Myocyte (in vitro differentiated cells): ENCODE data around the gene NSUN5. TPM values are rescaled to one million over a fixed set of nuclear protein-coding genes. Genes with fewer than 3 reads are reported as not detected.
"Not testable (repeated sequence)": the region's sequence is repeated elsewhere in the genome, so short reads cannot be mapped to it uniquely, and the experiment has no call there.

Experiments
- DNase-seq: peaks from one replicate; pipeline ENCODE4 v3.0.0-alpha.2; 2012; ENCODE audit warnings: low read depth
- total RNA-seq: library from RNA; depleted of rRNA; stranded (reverse); fragments of >200 nt; gene quantifications from 2 replicates; pipeline ENCODE4 v1.2.3, GENCODE V29; 2014

NSUN5 gene
- total RNA-seq, 1 donor from 2014 or later = 36.5 TPM

DNA sequence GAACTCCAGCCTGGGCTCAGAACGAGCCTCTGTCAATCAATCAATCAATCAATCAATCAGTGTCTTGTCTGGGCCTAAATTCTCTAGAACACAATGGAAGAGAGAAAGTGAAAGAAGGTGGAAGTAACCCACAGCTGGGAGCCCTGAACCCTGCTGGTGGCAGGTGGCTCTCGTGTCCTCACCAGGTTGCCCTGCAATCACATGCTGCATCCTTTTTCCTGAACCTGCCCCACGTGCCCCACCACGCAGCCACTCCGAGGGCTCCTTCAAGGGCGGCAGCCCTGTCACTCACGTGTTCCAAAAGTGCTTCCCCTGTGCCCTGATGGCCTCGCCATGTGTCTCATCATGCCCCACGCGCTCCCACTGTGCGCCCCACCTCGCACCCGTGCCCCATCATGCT is 18.8 kb upstream of the NSUN5 start:
- DNase-seq = not testable (repeated sequence)

DNA sequence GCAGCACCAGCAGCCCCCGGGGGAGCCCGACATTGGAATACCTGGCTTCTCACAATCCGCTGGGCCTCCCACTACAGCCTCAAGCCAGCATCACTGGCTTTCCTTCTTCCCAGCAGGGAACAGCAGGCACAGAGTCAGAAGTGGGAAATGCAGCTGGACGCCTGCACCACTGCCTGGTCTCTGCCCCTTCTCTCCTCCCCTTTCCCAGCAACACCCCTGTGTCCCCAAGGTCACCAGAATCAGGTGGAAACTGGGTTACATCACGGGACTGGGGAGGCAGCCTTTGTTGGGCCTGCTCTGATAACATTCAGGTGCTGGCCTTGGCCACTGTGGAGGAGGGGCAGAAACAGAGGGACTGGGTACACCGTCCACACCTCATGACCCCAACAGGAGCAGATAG is 16.8 kb upstream of the NSUN5 start:
- DNase-seq = not testable (repeated sequence)

DNA sequence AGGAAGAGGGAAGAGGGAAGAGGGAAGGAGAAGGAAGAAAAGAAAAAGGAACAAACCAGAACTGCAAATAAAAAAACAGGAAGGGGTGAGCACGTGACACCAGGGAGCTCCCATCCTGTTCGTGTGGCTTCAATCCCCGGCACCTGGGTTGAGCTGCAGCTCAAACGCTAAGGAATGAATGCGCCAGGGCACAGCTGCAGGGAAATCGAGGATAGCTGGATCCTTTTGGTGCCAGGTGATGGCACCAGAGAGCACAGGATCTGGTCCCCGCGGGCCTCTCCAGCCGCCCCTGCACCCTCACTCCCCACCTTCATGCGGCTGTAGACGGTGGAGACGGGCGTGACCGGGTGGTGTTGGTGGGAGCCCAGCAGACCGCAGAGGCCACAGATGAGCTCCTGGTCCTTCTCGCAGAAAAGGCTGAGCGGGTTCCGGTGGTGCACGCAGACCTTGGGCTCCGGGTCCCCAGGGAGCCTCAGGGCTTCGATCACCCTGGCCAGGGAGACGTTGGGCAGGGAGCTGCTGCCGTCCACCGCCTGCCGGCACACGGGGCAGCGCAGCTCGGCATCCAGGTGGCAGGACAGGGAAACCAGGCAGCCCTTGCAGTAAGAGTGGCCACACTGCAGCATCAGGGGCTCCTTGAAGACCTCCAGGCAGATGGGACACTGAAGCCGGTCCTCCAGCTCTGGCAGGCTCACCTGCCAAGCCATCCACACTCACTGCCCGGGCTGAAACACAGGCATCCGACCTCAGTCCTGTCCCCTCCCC is 15.6 kb upstream of the NSUN5 start:
- peak; percentile 81 for DNase-seq

DNA sequence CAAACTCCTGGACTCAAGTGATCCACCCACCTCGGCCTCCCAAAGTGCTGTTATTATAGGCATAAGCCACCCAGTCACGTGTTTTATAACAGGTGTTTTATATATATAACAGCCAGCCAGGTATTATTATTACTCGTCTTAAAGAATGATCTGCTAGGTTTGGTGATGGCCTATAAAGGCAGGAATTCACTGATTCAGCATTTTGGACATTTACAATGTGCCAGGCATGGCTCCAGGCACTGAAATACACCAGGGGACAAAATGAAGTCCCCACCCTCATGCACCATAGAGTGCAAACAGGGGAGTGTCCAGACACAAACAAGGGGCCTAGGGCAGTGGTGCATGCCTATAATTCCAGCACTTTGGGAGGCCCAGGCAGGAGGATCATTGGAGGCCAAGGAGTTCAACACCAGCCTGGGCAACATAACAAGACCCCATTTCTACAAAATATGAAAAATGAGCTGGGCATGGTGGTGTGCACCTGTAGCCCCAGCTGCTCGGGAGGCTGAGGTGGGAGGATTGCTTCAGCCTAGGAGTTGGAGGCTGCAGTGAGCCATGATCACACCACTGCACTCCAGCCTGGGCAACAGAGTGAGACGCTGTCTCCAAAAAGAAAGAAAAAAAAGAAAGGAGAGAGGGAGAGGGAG is 14.9 kb upstream of the NSUN5 start:
- DNase-seq = not testable (repeated sequence)

DNA sequence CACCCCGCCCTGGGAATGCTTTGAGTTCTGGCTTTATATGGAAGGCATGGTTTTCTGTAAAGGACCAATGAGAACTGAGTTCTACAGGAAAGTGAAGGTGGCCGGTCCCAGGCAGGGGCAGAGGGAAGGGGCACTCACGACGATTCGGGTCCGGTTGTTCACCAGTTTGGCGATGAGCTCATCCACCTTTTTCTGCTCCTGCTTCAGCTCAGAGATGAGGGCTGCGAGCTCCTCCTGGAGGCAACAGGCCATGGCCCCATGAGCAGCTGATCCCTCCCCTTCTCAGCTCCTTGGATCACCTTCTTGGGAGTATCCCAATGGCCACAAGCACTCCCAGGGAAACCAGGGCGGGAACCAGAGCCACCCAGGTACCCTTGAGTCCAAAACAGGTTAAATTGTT is 11.4 kb upstream of the NSUN5 start:
- peak; percentile 40 for DNase-seq

DNA sequence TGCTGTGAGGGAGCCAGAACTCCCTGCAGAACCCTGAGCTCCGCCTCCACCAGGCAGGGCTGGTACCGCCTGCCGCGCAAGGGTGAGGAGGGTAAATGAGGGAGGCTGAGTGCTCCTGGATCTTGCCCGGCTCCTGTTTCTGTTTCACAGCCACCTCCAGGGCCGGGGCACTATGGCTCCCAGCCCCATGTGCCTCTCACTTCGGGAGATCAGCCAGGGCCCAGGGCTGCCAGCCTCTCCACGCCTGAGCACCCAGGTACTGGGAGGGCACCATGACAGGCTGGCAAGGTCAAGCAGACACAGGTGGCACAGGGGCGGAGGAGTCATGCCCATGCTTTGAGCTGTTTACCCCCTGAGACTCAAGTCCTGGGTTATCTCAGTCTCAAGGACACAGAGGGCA is 10.9 kb upstream of the NSUN5 start:
- not testable (repeated sequence) for DNase-seq

DNA sequence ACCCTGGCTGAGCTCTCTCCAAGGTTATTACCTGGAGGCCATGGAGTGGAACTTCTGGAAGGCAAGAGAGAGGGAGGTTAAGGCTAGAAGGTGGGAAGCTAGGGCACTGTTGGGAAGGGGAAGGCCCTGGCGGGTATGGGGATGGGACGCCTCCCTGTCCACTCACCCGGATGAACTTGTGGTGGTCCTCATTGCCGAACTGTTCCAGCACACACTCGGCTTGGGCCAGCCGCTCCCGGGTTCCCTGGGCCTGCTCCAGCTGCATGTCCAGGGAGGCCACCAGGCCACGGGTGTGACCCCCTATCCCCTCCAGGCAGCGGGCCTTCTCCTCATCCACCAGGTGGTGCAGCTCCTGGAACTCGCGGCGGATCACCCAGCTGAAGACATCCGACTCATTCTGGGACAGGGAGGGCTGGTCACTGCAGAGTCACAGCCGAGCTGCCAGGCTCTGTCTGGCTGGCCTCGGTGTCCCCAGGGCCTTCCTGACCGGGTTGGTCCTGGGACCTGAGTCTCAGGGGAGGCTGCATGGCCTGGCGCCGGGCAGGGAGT is 10.1 kb upstream of the NSUN5 start:
- DNase-seq = not testable (repeated sequence)

DNA sequence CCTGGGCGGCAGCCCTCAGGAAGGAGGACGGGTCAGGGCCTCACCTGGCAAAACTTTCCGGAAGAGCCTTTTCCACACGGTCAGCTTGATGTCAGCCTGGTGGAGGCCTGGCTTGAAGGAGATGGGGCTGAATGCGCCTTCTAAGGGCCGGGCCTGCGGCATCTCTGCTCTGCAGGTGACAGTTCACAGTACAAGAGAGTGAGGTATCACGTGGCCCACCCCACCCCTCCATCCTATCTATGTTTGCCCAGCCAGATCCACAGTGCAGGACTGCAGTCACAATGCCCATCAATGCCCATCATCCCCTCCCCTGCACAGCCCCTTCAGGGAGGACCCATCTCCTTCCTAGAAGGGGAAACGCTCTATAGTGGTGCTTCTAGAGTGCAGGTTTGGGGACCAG is 7.9 kb upstream of the NSUN5 start:
- no peak for DNase-seq

DNA sequence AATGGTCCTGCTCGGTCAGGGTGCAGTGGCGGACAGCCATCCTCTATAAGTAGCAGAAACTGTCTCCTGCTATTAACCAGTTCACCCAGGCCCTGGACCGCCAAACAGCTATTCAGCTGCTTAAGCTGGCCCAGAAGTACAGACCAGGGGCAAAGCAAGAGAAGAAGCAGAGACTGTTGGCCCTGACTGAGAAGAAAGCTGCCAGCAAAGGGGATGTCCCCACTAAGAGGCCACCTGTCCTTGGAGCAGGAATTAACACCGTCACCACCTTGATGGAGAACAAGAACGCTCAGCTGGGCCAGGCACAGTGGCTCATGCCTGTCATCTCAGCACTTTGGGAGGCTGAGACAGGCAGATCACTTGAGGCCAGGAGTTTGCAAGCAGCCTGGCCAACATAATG is 5.6 kb upstream of the NSUN5 start:
- DNase-seq = no peak

DNA sequence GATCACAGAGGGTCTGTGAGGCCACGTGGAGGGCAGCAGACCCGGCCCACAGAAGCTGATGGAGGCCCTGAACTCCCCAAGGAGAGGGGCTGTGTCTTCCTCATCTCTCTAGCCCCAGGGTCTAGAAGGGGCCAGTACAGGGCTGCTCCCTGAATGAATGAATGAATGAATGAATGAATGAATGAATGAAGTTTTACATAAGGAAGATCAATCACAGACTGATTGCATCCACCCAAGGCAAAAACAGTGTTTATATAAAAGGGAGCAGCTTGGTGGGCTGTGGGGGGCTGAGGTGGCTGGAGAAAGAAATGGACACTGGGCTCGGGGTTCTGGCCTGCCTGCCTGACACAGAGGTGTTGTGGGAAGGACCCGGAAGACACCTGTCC is 4.9 kb upstream of the NSUN5 start:
- no peak for DNase-seq

DNA sequence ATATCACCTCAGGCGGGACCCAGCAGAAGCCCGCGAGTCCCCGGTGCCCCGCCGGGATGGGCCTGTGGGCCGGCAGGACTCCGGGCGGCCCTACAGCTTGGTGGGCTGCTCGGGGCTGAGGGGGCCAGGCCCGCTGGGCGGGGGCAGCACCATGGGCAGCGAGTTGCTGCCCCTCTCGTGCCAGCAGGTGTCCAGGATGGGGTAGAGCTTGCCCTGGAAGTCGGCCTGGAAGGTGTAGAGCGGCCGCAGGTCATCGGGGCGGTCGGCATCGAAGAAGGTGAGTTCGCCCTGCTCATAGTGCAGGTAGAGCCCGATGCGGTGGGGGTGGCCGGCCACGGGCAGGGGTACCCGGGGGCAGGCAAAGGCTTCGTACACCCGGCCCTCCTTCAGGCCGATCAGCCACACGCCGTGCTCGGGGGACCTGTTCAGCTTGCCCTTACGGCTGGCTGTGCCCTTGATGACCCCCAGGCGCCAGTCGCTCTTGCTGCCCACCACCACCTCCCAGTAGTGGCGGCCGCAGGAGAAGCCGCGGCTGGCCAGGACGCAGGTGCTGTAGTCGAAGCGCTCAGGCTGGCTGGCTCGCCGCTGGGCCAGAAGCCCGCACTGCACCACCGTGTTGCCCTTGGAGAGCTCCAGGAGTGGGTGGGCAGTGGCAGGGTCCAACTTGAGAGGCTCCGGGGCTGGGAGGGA is 4.3 kb upstream of the NSUN5 start:
- DNase-seq = no peak

DNA sequence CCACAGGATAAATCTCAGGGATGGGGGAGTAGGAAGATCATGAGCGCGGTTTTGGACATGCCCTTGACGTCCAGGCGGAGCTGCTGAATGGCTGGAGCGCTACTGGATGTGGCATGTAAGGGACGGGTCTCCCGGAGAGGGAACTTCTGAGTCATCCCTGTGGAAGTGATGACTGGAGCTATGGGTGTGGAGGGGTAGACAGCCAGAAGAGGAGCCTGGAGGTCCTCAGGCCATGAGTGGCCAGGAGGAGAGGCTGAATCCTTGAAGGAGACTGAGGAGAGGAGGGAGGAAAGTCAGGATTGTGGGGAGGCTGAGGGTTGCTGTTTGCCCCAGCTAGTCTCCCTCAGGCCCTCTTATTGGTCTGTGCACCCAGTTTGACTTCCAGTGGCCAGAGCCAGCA is 2.8 kb upstream of the NSUN5 start:
- DNase-seq = not testable (repeated sequence)

DNA sequence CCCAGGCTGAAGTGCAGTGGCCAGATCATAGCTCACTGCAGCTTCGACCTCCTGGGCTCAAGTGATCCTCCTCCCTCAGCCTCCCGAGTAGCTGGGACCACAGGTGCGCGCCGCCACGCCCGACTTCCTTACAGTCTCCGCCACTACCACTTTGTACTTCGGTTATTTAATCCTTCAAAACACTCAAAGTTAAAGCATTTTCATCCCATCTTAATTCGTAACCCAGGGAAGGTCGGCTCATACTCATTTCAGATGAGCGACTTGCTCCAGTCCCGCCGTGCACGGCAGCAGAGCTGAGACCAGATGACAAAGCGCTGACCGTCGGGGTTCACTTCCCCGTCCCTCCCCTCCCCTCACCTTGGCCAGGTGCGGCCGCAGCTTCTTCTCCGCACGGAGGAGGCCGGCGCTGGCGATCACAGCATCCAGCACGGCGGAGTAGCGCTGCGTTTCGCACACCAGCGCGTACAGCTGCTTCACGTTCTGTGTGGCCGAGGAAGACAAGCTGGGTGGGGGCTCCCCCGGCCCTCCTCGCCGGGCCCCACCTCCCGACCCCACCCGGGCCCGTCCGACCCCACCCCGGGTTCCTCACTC is 457 bp downstream of the NSUN5 start:
- DNase-seq = no peak

DNA sequence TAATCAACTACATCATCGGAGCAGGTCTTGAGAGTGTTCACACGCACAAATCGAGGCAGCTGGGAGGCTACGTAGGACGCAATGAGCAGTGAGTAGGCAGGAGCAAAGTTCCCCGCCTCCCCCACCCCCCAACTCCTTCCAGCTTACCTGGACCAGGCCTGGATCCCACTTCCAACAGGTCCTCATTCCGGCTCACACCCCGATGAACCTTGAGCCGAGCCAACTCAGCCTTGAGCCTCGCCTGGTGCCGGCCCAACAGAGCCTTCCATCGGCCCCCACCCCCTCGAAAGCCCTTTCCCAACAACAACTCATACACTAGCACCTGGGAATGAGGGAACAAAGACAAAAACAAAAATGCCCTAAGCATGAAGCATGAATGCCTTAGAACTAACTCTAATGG is 1.2 kb downstream of the NSUN5 start:
- no peak for DNase-seq

DNA sequence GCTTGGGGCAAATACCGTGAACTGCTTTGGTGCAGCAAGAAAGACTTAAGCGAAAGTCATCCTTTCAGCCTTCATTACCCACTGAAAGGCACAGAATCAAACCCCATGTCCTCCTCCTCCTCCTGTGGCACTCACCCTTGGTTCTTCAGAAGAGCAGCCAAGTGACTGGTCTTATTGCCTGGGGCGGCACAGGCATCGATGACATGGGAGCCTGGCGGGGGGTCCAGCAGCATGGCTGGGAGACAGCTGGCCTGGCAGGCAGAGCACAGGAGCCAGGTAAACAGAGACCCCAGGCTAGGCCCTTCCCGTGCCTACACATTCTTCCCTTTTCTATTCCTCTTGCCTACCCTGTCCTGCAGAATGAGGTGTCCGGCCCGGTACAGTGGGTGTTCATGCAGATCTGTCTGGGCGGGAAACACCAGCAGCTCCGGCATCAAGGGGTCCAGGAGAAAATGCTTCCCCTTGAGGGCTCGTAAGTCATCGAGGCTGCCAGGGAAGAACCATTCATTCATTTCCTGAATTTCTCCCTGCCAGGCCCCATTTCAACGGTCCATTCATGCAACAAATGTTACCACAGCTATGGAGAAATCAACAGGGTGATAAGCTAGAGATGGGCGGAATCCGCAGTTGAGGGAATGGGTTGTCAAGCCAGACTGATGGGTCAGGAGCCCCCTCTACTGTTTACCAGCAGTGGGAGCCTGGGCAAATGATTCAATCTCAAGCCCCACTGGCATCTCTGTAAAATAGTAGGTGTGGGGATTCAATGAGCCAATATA is 3.8 kb downstream of the NSUN5 start:
- DNase-seq = not testable (repeated sequence)

DNA sequence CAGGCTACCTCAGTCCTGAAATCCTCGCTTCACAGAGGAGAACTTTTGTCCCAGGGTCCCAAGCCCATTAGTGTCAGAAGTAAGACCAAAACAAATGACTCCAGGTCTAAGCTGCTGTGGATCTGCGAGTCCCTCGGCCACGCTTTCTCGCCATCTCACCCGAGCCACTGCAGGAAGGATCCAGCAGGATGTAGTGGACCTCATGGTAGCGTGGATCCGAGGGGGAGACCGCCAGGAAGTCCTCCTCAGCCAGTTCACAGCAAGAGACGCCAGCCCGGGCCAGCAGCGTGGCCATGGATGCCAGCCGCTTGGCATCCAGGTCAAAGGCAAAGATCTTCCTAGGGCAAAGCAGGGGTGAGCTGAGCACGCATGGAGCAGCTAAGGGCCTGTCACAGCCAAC is 4.6 kb downstream of the NSUN5 start:
- DNase-seq = no peak

DNA sequence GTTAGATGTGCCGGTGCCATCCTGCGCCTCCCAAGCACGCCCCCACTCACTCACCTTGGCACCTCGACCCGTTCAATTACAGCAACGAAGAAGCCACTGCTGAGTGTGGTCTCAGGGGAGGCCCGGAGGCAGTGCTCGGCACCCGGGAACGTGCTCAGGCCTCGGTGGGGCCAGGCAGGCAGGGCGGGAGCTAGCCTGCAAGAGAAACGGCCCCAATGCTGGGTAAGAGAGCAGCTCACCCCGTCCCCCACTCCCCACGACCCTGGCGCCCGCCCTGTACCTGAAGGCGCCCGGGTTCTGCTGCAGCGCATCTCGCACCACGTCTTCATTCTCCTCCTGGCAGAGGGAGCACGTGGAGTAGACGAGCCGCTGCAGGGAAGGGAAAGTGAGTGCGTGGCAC is 5.1 kb downstream of the NSUN5 start:
- DNase-seq = no peak

DNA sequence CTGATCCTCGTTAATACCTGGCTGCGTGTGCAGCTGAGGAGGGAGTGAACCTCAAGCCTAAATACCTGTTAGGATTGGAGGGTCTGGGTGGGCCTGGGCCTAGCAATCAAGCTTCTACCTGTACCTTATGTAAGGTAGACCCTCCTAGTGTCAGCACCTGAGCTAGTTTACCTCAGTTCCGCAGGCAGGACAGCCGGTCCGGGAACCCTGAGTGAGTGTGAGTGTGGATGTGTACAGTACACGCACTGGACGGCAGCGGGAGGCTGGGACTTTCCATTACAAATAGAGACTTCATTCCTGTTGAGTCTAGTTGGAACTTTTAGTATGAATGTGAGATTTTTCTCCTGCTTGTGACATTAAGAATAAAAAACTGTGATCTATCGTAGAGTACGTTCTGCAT is 5.8 kb downstream of the NSUN5 start:
- not testable (repeated sequence) for DNase-seq

DNA sequence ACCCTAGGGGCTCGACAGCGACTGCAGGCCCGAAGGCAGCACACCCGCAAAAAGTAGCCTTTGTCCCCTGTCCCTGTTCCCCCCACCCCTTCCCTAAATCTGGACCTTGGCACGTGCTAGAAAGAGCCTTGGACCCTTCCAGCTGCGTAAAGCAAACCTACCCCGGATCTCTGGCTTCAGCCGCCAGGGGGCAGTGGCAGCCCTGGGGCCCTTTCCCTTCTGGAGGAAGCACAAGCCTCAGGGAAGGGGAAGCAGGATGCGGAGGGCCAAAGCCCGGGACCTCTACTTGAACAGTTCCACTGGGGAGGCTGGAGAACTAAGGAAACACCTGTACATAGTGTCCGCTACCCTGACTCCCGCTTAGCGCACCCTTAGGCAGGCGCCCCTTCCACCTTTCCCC is 7.5 kb downstream of the NSUN5 start:
- not testable (repeated sequence) for DNase-seq

DNA sequence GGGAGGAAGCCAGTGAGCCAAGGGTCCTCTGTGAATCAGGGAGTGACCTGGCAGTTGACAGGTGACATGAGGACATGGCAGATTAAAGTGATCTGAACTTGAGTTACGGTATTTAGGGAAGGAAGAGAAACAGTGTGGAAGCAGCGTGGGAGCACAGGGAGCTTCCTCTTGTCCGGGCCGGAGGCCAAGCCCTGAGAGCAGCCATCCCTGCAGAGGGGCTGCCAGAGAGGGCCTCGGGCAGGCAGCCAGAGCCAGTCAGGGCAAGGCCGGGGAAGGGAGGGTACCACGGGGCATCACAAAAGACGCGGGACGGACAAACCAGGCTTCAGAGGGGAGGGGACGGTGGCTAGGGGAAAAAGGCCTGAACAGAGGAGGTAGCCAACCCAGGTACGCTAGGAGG is 8.8 kb downstream of the NSUN5 start:
- not testable (repeated sequence) for DNase-seq

DNA sequence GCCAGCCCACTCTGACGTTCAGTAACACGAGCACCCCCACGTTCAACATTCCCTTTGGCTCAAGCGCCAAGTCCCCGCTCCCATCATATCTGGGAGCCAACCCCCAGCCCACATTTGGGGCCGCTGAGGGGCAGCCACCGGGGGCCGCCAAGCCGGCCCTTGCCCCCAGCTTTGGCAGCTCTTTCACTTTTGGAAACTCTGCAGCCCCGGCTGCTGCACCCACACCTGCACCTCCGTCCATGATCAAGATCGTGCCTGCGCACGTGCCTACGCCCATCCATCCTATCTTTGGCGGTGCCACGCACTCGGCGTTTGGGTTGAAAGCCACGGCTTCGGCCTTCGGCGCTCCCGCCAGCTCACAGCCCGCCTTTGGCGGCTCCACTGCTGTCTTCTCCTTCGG is 10.9 kb downstream of the NSUN5 start:
- not testable (repeated sequence) for DNase-seq
